ENCODE measurements around the gene FAM210A.

The FAM210A gene

GRCh38 chr18:13623348-13623747 is 103.0 kb downstream of the FAM210A start:
- DNase-seq (ENCODE audit: low read depth in 1 of 2, low spot score in 1 of 2) = no peak

- no peak for DNase-seq (ENCODE audit: low read depth in 1 of 2, low spot score in 1 of 2)
Observed at GRCh38 chr18:13622751-13623150, 103.6 kb downstream of the FAM210A start.

- no peak for DNase-seq (ENCODE audit: low read depth in 1 of 2, low spot score in 1 of 2)
Observed at GRCh38 chr18:13621886-13622619, 104.3 kb downstream of the FAM210A start.

- DNase-seq (ENCODE audit: low read depth in 1 of 2, low spot score in 1 of 2) = no peak
Observed at GRCh38 chr18:13621446-13621849, 104.9 kb downstream of the FAM210A start.

GRCh38 chr18:13620818-13621445 is 105.4 kb downstream of the FAM210A start:
- DNase-seq (ENCODE audit: low read depth in 1 of 2, low spot score in 1 of 2) = no peak

- DNase-seq (ENCODE audit: low read depth in 1 of 2, low spot score in 1 of 2) = no peak
Observed at GRCh38 chr18:13620206-13620672, 106.1 kb downstream of the FAM210A start.

- no peak for DNase-seq (ENCODE audit: low read depth in 1 of 2, low spot score in 1 of 2)
Observed at GRCh38 chr18:13619505-13620205, 106.7 kb downstream of the FAM210A start.

GRCh38 chr18:13618760-13619438 is 107.5 kb downstream of the FAM210A start:
- no peak for DNase-seq (ENCODE audit: low read depth in 1 of 2, low spot score in 1 of 2)

GRCh38 chr18:13617826-13618515 is 108.4 kb downstream of the FAM210A start:
- no peak for DNase-seq (ENCODE audit: low read depth in 1 of 2, low spot score in 1 of 2)

- no peak for DNase-seq (ENCODE audit: low read depth in 1 of 2, low spot score in 1 of 2)
Observed at GRCh38 chr18:13616525-13617035, 109.8 kb downstream of the FAM210A start.

- DNase-seq (ENCODE audit: low read depth in 1 of 2, low spot score in 1 of 2) = no peak
Observed at GRCh38 chr18:13616041-13616440, 110.3 kb downstream of the FAM210A start.

- no peak for DNase-seq (ENCODE audit: low read depth in 1 of 2, low spot score in 1 of 2)
Observed at GRCh38 chr18:13615432-13615861, 110.9 kb downstream of the FAM210A start.

- no peak for DNase-seq (ENCODE audit: low read depth in 1 of 2, low spot score in 1 of 2)
Observed at GRCh38 chr18:13614641-13615288, 111.6 kb downstream of the FAM210A start.

- DNase-seq (ENCODE audit: low read depth in 1 of 2, low spot score in 1 of 2) = no peak
Observed at GRCh38 chr18:13613591-13614501, 112.5 kb downstream of the FAM210A start.

Measured in activated T-helper 1 cell treated with anti-CD3 and anti-CD28 coated beads, Interleukin-2, amount 50 U/mL, for 16 hours (primary cell).